Activated naive CD8-positive, alpha-beta T cell treated with anti-CD3 and anti-CD28 coated beads for 36 hours (primary cell): ENCODE measurements around the gene G0S2. TPM values are rescaled to one million over a fixed set of nuclear protein-coding genes. Genes with fewer than 3 reads are reported as not detected.

Experiments
- DNase-seq: peaks from one replicate; pipeline ENCODE4 v3.0.0; 2021
- H3K27ac Mint-ChIP-seq: one replicate; pipeline ENCODE4 v1.8.0; 2022; ENCODE audit warnings: mild to moderate bottlenecking, moderate library complexity, mixed read lengths
- H3K27me3 Mint-ChIP-seq: one replicate; pipeline ENCODE4 v1.8.0; 2022; ENCODE audit warnings: mild to moderate bottlenecking, mixed read lengths
- H3K36me3 Mint-ChIP-seq: one replicate; pipeline ENCODE4 v1.8.0; 2021; ENCODE audit warnings: mild to moderate bottlenecking, mixed read lengths
- H3K4me1 Mint-ChIP-seq: one replicate; pipeline ENCODE4 v1.8.0; 2021; ENCODE audit warnings: mixed read lengths
- H3K4me3 Mint-ChIP-seq: one replicate; pipeline ENCODE4 v1.8.0; 2022; ENCODE audit warnings: mild to moderate bottlenecking, moderate library complexity, mixed read lengths
- H3K9me3 Mint-ChIP-seq: one replicate; pipeline ENCODE4 v1.8.0; 2022; ENCODE audit warnings: mixed read lengths
- total RNA-seq, 2 experiments: library from RNA; stranded (reverse); gene quantifications; one replicate each; pipeline ENCODE4 v1.2.3, GENCODE V29; 2021

The G0S2 gene
- total RNA-seq, 2 experiments from 2014 or later = 11.4 to 13.1 TPM

DNA sequence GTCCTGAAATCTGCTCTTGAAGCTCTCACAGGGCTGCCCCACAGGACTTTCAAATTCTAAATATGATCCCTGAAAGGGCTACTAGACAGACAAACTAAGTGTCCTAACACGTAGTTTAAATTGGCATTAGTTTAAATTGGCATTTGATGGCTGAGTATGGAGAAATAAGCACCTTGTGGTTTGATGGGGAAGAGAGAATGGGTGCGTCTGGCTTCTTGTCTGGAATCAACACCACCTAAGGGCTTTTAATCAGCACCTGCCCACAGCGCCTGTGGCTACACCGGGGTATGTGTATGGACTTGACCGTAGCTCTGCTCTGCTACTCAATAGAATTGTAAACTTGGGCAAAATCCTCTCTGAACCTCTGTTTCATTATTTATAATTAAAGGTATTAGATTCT, 17.3 kb upstream of the G0S2 start:
- DNase-seq = no peak
- Mint-ChIP-seq H3K36me3 (no peaks in the 10 kb centered on the region), H3K27me3 (peaks cover 11% of the 10 kb centered on the region), H3K27ac (no peak overlapping the region), H3K4me3 (no peak overlapping the region), H3K4me1 (peaks cover 17% of the 10 kb centered on the region), H3K9me3 (no peaks in the 10 kb centered on the region)

DNA sequence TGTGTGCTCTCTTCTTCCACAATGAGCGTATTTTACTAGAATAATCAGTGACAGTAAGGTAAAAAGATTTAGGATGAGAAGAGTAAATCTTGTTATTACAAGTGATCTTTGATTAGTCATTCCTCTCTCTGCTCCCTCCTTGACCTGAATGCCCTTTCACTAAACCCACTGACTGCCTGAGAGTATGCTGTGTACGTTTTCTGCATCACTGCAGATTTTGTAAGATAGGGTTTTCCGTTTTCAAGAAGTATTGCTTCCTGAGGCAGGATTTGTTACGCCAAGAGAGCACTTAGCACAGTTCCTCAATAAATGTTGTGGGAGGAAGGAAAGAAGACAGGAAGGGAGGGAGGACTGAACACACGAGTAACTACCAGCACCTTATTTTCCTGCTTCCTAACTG, 15.3 kb upstream of the G0S2 start:
- peaks cover 9% of the 10 kb centered on the region for H3K4me1 Mint-ChIP-seq
- no peak overlapping the region for H3K27ac Mint-ChIP-seq
- H3K36me3 Mint-ChIP-seq = no peaks in the 10 kb centered on the region
- no peaks in the 10 kb centered on the region for H3K9me3 Mint-ChIP-seq
- H3K27me3 Mint-ChIP-seq = peaks cover 11% of the 10 kb centered on the region
- DNase-seq = no peak
- no peak overlapping the region for H3K4me3 Mint-ChIP-seq

DNA sequence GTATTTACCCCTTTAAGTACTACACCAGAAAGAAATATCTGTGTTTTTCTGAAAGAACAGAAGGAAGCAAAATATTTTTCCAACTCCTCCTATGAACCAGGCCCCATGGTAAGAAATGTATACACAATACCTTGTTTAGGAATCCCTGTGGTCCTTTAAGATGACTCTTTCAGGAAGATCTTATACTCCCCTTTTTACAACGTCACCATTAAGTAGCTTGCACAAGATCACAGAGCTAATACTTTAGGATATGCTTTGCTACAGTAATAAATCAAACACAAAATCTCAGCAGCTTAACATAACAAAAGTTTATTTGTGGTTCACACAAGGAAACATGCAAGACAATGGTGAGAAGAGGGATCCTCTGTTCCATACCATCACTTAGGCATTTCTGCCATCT, 14.1 kb upstream of the G0S2 start:
- H3K9me3 Mint-ChIP-seq = no peaks in the 10 kb centered on the region
- H3K36me3 Mint-ChIP-seq = no peaks in the 10 kb centered on the region
- peaks cover 11% of the 10 kb centered on the region for H3K27me3 Mint-ChIP-seq
- DNase-seq = no peak
- no peak overlapping the region for H3K4me3 Mint-ChIP-seq
- no peak overlapping the region for H3K27ac Mint-ChIP-seq
- peaks cover 9% of the 10 kb centered on the region for H3K4me1 Mint-ChIP-seq

DNA sequence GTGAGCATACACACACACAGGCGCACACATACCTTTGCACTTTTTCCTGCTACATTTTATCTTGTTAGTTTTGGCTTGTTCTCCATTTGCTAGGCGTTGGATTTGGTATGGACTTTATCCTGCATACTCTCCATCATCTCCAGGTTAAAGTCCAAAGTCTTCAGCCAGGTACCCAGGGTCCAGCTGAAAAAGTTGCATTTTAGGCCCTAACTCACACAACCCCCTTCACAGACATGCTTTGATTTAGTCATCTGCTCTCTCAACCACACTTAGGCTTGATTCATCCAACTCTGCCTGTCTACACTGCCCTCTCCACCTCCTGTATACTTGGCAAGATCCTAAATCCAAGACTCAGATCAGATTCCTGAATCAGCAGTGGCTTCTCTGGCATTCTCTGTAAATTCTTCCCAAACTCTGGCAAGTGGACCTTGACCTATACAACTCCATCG, 12.3 kb upstream of the G0S2 start:
- no peak for DNase-seq
- Mint-ChIP-seq H3K4me1 (peaks cover 9% of the 10 kb centered on the region), H3K4me3 (no peak overlapping the region), H3K27me3 (peaks cover 11% of the 10 kb centered on the region), H3K36me3 (no peaks in the 10 kb centered on the region), H3K9me3 (no peaks in the 10 kb centered on the region), H3K27ac (no peak overlapping the region)

DNA sequence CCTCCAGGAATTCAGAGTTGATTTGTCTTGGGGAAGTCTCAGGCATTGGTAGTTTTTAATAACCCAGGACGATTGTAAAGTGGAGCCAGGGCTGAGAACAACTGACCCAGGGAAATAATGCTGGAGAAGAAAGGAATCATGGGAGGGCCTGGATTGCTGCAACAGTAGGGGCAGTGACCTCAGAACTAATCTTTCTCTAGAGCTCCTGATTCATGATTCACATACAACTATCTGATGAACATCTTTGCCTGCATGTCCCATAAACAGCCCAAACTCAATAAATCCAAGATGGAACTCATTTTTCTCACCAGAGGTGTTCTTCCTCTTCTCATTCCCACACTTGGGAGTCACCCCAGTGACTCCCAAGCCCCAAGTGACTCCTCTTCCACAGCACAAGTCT, 8.1 kb upstream of the G0S2 start:
- no peak for DNase-seq
- no peak overlapping the region for H3K4me3 Mint-ChIP-seq
- H3K27ac Mint-ChIP-seq = no peak overlapping the region
- H3K9me3 Mint-ChIP-seq = no peaks in the 10 kb centered on the region
- H3K27me3 Mint-ChIP-seq = no peaks in the 10 kb centered on the region
- H3K36me3 Mint-ChIP-seq = no peaks in the 10 kb centered on the region
- peaks cover 2% of the 10 kb centered on the region for H3K4me1 Mint-ChIP-seq

DNA sequence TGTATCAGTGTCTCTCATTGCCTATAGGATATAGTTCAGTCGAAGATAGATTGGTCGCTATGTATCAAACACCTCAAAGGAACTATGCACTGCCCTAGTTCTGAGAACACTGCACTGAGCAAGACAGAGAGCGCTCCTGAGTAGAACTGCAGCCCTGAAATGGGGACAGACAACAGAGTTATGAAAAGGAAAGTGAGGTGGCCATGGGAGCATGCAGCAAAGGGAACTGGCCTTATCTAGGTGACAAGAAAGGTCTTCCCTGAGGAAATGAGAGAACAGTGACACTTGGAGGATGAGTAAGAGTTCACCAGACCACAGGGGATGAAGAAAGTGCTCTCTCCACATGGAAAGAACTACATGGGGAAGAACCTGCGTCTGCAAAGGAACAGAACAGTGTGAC, 7.5 kb upstream of the G0S2 start:
- no peaks in the 10 kb centered on the region for H3K27me3 Mint-ChIP-seq
- no peaks in the 10 kb centered on the region for H3K9me3 Mint-ChIP-seq
- H3K27ac Mint-ChIP-seq = no peak overlapping the region
- peaks cover 5% of the 10 kb centered on the region for H3K4me1 Mint-ChIP-seq
- DNase-seq = no peak
- no peak overlapping the region for H3K4me3 Mint-ChIP-seq
- H3K36me3 Mint-ChIP-seq = no peaks in the 10 kb centered on the region

DNA sequence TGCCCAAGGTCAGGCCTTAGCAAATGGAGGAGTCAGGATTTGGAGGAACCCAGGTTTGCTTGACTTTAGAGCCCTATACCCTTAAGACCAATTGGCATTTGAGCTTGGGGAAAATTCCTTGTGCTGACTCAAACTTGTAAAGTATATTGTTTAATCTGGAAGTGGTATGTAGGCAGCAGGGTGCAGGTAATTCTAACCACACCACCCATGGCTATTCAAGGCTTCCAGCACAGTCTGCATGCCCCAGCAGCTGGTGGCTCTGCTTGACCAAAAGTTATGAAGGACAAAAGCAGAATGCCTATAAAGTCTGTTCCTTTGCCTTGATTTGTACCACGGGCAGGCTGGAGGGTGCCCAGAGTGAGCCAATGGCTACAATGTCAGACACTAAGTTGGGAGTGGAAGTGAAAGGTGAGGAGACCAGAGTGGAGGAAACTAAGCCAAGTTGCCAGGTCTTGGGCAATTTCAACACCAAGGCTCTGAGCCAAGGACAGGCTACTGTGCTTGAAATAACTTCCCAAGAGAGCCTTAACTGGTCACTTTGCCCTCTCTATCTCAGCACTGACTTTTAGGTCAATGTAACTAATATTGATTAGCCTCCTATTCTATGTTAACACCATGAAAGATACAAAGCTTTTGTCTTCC, 4.7 kb upstream of the G0S2 start:
- no peak overlapping the region for H3K4me3 Mint-ChIP-seq
- DNase-seq = no peak
- H3K36me3 Mint-ChIP-seq = peaks cover 5% of the 10 kb centered on the region
- H3K27me3 Mint-ChIP-seq = peaks cover 23% of the 10 kb centered on the region
- H3K4me1 Mint-ChIP-seq = peaks cover 31% of the 10 kb centered on the region
- no peak overlapping the region for H3K27ac Mint-ChIP-seq
- H3K9me3 Mint-ChIP-seq = no peaks in the 10 kb centered on the region

DNA sequence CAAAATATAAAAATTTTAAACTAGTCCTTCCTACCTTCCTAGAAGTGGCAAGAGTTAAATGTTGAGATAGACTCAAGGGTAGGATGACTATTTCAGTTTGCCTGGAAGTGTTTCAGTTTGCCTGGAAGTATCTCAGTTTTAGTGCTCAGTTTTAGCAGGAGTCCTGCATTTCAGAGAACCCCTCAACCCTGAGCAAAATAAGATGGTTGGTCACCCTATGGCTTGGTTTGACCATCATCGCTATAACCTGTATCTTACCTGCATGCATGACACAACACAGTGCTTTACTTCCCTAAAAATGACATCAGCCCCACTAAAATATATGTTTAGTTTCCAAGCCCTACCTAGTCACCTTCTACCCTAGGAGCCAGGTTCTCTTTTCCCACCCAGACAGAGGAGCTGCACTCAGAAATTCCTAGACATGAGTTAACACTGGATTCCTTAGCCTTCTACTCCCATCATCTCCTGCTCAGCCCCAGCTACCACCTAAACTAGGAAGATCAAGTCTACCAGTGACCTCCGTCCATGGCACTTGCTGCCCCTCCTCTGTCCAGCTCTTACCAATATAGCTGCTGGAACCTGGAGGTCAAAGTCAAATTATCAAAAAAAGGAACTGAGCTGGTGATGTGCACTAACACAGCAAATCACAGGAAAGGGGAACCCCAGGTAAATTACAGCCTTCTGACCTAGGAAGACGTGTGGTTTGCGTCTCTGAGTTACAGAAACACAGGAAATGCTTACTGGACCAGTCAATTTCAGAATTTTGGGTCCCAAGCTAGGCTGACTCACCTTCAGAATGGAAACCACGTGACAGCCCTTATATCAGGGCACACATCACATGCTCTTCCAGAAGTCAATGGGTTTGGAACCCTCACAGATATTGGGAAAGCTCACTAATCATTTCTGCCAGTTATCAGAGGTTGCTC, 2.2 kb upstream of the G0S2 start:
- Mint-ChIP-seq H3K9me3 (no peaks in the 10 kb centered on the region), H3K27me3 (peaks cover 47% of the 10 kb centered on the region), H3K36me3 (peaks cover 11% of the 10 kb centered on the region), H3K4me3 (no peak overlapping the region), H3K27ac (peak overlapping the region; percentile 65), H3K4me1 (peaks cover 36% of the 10 kb centered on the region)
- DNase-seq = peak; percentile 44

DNA sequence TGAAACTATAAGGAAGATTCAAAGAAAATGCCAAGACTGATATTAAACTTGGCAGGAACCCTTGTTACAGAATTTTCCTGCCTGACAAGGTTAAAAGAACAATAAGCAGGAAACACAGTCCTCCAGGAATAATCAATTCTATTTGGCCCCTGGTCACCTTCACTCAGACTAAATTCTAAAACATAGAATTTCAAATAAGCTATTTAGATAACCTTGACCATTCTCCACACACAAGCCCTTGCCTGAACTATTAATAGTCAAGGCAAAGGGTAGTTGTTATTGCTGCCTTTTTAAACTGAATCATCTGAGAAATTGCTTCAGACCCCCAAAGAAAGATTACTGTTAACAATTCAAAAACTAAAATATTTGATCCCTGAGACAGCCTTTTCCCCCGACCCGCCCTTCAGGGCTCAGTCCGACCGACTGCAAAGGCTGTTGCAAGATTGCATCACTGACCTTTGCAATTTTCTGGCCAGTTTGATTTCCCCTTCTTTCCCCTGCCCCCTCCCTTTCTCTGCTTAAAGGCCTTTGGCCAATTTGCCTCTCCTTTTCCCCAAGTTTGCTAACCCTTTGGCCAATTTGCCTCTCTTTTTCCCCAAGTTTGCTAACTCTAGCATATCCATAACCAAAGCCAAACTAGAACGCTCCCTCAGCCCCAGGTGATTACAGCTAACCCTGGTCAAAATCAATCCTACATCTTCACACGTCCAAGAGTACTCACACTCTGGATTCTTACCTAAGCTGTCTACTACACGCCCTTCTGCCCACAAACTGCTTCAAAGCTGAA, 1.4 kb upstream of the G0S2 start:
- peak overlapping the region; percentile 76 for H3K4me3 Mint-ChIP-seq
- peaks cover 36% of the 10 kb centered on the region for H3K4me1 Mint-ChIP-seq
- no peak for DNase-seq
- H3K27ac Mint-ChIP-seq = peak overlapping the region; percentile 44
- peaks cover 11% of the 10 kb centered on the region for H3K36me3 Mint-ChIP-seq
- H3K27me3 Mint-ChIP-seq = peaks cover 52% of the 10 kb centered on the region
- no peaks in the 10 kb centered on the region for H3K9me3 Mint-ChIP-seq

DNA sequence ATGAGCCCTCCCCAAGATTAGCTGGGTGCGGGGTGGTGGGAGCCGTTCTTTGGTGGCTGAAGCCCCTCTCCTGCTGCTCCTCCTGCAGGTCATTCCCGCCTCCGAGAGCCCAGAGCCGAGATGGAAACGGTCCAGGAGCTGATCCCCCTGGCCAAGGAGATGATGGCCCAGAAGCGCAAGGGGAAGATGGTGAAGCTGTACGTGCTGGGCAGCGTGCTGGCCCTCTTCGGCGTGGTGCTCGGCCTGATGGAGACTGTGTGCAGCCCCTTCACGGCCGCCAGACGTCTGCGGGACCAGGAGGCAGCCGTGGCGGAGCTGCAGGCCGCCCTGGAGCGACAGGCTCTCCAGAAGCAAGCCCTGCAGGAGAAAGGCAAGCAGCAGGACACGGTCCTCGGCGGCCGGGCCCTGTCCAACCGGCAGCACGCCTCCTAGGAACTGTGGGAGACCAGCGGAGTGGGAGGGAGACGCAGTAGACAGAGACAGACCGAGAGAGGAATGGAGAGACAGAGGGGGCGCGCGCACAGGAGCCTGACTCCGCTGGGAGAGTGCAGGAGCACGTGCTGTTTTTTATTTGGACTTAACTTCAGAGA, 448 bp downstream of the G0S2 start:
- H3K27me3 Mint-ChIP-seq = peaks cover 64% of the 10 kb centered on the region
- H3K9me3 Mint-ChIP-seq = no peaks in the 10 kb centered on the region
- H3K4me1 Mint-ChIP-seq = peaks cover 36% of the 10 kb centered on the region
- no peak for DNase-seq
- peaks cover 11% of the 10 kb centered on the region for H3K36me3 Mint-ChIP-seq
- peak overlapping the region; percentile 76 for H3K4me3 Mint-ChIP-seq
- H3K27ac Mint-ChIP-seq = no peak overlapping the region

DNA sequence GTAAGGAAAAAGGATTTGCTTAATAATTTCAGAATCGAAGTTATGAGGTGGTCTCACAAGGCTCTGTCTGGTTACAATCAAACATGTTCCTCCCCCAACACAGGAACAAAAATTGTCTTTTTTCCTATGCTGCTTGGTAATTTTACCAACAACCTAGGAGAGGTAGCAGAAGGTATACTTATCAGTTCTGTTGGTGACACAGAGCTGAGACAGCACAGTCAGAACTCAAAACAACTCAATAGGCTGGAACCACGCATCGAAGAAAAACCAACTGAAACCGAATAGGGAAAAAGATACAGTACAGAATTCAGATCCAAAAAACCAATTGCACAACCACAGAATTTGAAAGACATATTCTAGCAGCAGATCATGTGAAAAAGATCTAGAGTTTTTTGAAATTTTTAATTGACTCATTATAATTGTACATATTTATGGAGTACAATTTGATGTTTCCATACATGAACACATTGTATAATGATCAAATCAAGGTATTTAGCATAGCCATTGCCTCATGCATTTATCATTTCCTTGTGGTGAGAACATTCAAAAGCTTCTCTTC, 3.8 kb downstream of the G0S2 start:
- peaks cover 67% of the 10 kb centered on the region for H3K27me3 Mint-ChIP-seq

DNA sequence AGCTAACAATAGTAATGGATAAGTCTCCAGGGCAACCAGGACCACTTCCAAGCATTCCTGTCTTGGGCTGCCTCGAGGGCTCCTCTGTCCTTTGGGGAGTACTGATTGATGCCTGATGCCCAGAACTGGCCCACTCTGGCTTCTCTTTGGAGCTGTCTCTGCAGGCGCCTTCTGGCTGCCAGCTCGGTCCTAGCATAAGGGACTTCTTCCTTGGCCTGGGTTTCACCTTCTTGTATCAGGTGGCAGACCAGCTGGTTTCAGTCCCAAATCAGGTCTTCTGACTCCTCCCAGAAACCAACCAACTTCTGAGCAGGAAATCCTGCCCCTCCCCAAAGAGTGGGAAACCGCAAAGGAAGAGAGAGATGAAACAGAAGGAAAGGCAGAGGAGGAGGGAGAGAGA, 10.6 kb downstream of the G0S2 start:
- Mint-ChIP-seq H3K4me1 (peaks cover 23% of the 10 kb centered on the region), H3K9me3 (no peaks in the 10 kb centered on the region), H3K4me3 (no peak overlapping the region), H3K36me3 (no peaks in the 10 kb centered on the region), H3K27ac (peak overlapping the region; percentile 9), H3K27me3 (peaks cover 11% of the 10 kb centered on the region)
- DNase-seq = no peak

More for the DNA sequence above, 3.8 kb downstream of the G0S2 start:
- Mint-ChIP-seq H3K4me1 (peaks cover 19% of the 10 kb centered on the region), H3K4me3 (no peak overlapping the region), H3K27ac (no peak overlapping the region), H3K36me3 (peaks cover 11% of the 10 kb centered on the region), H3K9me3 (no peaks in the 10 kb centered on the region)
- DNase-seq = no peak

DNA sequence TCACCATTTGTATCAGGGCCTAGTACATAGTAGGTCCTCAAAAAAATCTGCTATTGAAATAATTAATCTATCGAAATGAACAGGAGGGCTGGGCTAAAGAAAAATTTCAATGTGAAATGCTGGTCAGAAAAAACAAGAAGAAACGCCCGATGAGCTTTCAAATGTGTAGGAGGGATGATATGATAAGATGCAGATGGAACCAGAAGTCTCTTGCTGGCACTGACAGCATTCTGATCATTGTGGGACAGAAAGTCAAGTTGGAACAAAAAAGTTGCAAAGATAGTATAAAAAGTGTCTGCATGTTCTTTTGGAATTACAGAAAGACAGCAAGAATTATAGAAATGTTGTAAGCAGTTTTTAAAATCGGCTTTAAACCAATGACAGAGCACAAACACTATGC, 11.1 kb downstream of the G0S2 start:
- Mint-ChIP-seq H3K27me3 (peaks cover 7% of the 10 kb centered on the region), H3K36me3 (no peaks in the 10 kb centered on the region), H3K4me3 (no peak overlapping the region), H3K4me1 (peaks cover 23% of the 10 kb centered on the region), H3K9me3 (no peaks in the 10 kb centered on the region), H3K27ac (no peak overlapping the region)
- no peak for DNase-seq

DNA sequence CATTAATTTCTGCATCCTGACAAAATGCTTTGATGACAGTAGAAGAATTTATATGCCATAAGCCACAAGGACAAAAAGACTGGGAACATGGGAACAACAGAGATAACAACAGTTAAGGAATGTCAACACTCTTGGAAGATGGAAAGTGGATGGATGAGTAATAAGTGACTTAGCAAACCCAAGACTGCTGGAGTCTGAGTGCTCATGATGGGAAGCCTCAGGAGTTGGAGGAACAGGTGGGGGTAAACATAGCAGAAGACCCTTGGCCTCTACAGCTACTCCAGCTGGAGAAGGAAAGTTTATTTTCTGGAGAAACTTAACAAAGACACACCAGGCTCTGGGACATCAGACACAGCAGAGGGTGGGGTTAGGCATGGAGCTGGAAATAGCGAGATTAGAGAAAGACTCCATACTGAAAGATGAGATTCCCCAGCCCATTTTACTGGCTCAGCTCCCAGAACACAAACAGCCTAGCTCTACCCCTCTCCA, 13.6 kb downstream of the G0S2 start:
- DNase-seq = no peak
- Mint-ChIP-seq H3K36me3 (no peaks in the 10 kb centered on the region), H3K4me3 (no peak overlapping the region), H3K4me1 (peaks cover 34% of the 10 kb centered on the region), H3K27me3 (no peaks in the 10 kb centered on the region), H3K9me3 (no peaks in the 10 kb centered on the region), H3K27ac (no peak overlapping the region)
